Fibroblast of skin of abdomen (primary cell): ENCODE measurements around the gene NEMP1.
"Not testable (repeated sequence)": the region's sequence is repeated elsewhere in the genome, so short reads cannot be mapped to it uniquely, and the experiment has no call there.

Experiments
- DNase-seq: peaks from one replicate; pipeline ENCODE4 v3.0.0-alpha.2; 2013

The NEMP1 gene

DNA sequence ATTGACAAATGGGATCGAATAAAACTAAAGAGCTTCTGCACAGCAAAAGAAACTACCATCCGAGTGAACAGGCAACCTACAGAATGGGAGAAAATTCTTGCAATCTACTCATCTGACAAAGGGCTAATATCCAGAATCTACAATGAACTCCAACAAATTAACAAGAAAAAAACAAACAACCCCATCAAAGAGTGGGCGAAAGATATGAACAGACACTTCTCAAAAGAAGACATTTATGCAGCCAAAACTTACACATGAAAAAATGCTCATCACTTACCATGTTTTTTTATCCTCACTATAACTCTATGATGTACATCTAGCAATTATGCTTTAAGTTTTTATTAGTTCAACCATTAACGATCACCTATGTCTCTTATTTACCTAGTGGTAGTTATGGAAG is 24.7 kb downstream of the NEMP1 start:
- not testable (repeated sequence) for DNase-seq

- DNase-seq: not testable (repeated sequence)
Measured at GRCh38 chr12:57053146-57053545, 25.4 kb downstream of the NEMP1 start.

DNA sequence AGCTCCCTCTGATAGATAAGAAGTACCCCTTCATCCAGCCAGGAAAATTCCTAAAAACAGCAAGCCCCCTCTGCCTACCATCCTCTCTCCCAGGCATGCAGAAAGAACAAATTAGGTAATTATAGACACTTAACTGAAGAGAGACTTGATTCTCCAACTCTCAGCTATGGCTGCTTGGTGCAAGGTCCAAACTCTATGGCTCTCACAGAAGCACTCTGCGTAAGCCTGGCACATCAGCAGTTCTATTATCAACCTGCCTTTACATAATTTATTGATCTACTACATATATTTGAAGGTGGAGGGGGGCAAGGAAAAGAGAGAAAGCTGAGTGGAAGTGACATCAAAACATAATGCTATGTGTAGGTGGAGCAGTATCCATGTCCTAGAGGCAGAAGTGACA is 27.6 kb downstream of the NEMP1 start:
- no peak for DNase-seq

DNA sequence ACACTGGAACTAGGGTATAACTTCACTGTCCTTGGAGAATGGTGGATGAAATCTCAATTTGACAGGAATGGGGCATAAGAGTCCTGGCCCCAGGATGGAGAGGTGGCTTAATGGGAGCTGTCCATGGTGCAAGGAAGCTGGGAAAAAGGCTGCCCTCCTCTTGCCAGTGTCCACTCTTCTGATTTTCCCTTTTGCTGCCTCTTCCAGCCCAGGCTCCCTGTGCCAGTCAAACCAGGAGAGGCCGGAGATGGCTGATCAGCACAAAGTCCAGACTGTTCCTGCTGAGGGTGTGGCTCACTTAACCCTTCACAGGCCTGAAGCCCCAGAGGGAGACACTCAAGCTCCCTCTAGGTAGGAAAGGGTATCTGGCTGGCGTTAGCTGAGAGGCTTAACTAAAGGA is 28.7 kb downstream of the NEMP1 start, which contains the start of gene MYO1A:
Gene MYO1A (minus strand): TSS at position 240 of the 400 bp plus-strand sequence. CDS start 1,806 bp downstream, outside the sequence.
- no peak for DNase-seq

DNA sequence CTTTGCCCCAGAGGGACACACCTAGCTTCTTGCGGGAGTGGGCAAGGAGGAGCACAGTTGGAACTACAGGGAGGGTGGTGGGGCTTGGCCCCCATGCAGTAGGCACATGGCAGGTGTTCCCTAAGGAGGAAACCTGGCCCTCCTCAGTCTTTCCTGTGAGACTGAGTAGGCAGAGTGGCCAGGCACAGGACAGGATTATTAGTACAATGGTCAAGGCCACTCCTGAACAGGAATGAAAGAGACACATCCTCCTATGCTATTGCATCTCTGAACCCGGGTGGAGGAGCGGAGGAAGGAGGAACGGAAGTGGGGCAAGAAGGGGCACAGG is 29.5 kb downstream of the NEMP1 start:
- no peak for DNase-seq

DNA sequence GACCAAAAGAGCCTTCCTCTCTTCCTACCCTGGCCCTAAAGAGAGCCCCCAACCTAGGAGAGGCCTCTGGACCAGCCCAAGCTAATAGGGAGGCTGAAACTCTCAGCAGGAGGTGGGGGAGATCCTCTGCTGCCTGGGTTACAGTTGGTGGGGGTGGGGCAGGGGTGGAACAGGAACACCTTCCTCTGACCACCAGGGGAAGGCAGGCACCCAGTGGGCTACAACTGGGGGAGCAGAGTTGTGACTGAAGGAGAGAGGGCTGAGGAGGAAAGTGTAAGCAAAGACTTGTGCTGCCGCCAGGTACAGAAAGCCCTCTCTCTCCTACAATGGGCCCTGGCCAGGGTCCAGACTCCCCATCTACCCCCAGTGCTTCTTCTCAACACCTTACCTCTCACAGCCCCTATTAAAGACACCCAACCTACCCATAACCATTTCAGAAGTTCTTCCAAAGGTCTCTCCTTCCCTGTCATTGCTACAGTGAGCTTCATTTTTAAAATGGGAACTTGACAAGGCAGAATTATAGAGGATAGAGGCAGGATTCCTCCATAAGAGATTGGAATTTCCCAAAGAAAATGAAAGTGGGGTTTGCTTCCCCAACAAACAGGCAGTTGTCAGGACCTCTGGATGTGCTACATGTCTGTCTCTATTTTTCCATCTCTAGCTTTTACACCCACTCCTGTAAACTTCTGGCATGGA is 30.0 kb downstream of the NEMP1 start:
- DNase-seq: no peak

- DNase-seq: no peak
Measured at GRCh38 chr12:57047981-57048380, 30.6 kb downstream of the NEMP1 start.

GRCh38 chr12:57046947-57047890 is 31.4 kb downstream of the NEMP1 start:
- no peak for DNase-seq

- DNase-seq: no peak
Measured at GRCh38 chr12:57046086-57046791, 32.4 kb downstream of the NEMP1 start.

DNA sequence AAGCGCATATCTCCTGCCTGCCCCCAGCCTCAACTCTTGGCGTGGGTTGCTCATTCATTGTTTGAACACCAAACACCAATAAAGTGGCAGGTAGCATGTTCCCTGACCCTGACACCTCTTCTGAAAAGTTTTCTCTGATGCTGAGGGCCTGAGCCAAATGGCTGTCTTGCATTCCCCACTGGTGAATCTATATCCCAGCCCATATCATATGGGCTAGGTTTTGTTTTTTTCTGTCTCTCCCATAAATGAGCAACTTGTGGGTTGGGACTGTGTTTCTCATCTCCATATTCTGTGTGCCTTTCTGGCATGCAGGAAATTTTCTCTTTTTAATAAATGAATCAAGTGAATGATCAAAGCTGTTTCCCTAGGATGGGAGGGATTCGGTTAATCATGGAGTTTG is 33.7 kb downstream of the NEMP1 start:
- DNase-seq: no peak

- no peak for DNase-seq
Measured at GRCh38 chr12:57044468-57044867, 34.1 kb downstream of the NEMP1 start.

DNA sequence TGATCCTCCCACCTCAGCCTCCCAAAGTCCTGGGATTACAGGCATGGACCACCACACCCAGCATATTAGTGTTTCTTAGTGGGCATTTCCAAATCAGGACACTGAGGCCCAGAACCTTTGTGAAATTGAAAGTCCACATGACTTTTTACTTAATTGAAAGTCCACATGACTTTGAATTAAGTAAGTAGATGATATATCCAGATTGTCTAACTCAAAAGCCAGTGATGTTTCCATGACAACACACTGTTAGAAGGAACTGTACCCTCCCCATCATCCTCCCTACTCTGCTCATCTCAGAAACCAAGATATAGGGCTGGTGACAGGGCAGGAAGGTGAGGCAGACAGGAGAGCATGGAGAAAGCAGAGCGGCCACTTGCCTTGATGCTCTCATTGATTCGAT is 35.9 kb downstream of the NEMP1 start:
- DNase-seq: no peak

- DNase-seq: no peak
Measured at GRCh38 chr12:57040750-57041149, 37.8 kb downstream of the NEMP1 start.

GRCh38 chr12:57040211-57040610 is 38.4 kb downstream of the NEMP1 start:
- DNase-seq: no peak

GRCh38 chr12:57039016-57039798 is 39.4 kb downstream of the NEMP1 start:
- no peak for DNase-seq

GRCh38 chr12:57037264-57037663 is 41.3 kb downstream of the NEMP1 start:
- no peak for DNase-seq

DNA sequence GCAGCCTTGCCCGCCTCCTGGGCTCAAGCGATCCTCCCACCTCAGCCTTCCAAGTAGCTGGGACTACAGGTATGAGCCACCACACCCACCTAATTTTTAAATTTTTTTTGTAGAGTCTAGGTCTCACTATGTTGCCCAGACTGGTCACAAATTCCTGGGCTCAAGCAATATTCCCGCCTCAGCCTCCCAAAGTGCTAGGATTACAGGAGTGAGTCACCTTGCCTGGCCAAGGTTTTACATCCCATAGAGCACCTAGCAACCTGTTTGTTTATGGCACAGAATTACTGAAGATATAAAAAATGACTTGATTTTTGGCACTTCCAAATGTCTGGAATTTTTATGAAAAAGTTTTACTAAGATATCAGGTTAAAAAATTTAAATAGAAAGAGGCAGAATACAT is 45.2 kb downstream of the NEMP1 start:
- no peak for DNase-seq

DNA sequence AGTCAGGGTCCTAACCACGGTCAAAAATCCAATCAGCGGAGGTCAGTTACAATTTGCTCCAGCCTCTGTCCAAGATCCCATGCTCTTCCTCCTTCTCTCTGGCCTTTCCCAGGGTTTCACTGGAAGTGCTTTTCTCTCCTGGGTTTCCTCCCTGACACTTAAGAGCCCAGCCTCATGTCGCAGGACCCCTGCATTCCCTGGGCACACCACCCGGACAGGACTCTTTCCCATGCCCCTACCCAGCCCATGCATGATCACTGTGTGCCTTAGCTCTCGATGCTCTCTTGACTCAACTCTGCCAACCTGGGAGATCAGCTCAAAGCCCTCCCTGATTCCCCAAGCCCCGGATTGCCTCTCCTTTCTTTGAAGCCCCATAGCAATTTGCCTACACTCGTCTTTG is 46.8 kb downstream of the NEMP1 start:
- no peak for DNase-seq

- no peak for DNase-seq
Measured at GRCh38 chr12:57031138-57031725, 47.4 kb downstream of the NEMP1 start.

DNA sequence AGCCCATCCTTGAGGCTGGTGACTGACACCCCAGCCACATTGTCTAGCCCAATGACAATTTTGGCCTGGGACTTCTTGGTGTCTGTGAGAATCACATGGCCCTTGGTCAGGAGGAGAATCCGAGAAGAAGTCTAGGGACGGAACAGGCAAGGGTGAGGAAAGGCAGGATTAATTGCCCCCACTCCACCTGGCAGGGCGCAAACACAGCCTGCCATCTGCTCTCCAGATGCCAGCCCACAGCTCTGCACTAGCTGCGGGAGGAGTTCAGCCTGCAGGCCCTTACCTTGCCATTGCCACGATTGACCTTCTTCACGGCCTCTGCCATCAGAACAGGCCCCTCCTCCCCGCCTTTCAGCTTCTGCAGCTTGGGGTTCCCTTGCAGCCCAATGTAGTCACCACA is 49.1 kb downstream of the NEMP1 start:
- no peak for DNase-seq

DNA sequence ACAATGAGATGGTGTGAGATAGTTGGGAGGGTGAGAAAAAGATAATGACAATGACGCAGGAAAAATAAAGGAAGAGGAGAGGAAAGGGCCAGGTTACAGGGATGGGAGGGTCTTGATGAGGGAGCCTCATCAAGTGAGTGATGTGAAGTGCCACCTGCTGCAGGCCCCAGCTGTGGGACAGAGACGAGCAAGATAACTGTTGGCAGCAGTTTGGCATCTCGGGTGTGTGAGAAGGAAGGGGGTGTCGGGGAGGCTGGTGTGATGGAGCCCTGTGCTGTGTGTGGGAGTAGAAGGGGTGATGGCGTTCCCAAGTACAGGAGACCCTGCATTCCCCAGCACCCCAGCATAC is 50.8 kb downstream of the NEMP1 start:
- DNase-seq: no peak
